Activated CD4-positive, alpha-beta T cell treated with anti-CD3 and anti-CD28 coated beads for 48 hours (primary cell): ENCODE results near the gene OR2H1.

Experiments used
- DNase-seq: peaks from one replicate; pipeline ENCODE4 v3.0.0-alpha.2; 2020

OR2H1 gene

GRCh38 chr6:29486577-29486976 is 29.6 kb downstream of the OR2H1 start:
- no peak for DNase-seq

DNA sequence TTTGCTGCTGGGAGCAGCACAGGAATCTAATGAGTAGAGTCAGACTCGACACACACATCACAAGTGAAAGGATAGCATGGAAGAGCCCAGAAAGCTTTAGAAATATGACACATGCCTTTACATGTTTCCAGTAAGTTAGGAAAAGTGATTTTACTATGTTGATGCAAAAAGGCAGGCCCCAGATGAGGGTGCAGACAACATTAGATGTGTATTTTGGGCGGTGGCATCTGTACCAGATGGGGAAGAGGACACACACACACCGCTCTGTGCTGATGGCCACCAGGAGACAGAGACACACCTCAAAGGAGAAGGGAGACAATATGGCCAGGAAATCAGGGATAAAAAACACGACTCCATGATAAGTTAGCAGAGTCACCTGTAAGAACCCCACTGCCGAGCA is 30.2 kb downstream of the OR2H1 start:
- no peak for DNase-seq

GRCh38 chr6:29487660-29488059 is 30.7 kb downstream of the OR2H1 start, which contains the start of gene MAS1L:
Gene MAS1L, minus strand, starts transcription at chr6:29487956. Its CDS starts 54 bp downstream, at chr6:29487902.
- no peak for DNase-seq

- DNase-seq: no peak
These were observed 31.9 kb downstream of the OR2H1 start for GRCh38 chr6:29488874-29489273.

DNA sequence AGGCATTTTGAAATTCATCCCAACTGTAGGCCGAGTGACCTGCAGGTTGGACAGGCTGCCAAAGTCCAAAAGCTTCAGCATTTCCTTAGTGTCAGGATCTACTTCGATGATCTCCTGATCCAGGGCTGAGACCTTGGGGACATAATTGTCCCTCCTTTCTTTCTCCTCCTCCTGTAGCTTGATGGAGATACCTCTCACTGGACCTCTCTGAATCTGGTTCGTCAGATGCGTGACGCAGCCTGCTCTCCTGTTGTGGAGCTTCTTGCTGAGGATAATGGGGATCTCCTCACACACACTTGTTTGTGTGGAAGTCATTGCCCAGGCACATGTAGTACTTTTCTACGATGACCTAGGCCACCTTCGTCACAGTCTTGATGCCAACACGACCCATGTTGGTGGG is 32.3 kb downstream of the OR2H1 start:
- peak; percentile 12 for DNase-seq

GRCh38 chr6:29490055-29490454 is 33.1 kb downstream of the OR2H1 start:
- DNase-seq: no peak

GRCh38 chr6:29490552-29490951 is 33.6 kb downstream of the OR2H1 start:
- no peak for DNase-seq

DNA sequence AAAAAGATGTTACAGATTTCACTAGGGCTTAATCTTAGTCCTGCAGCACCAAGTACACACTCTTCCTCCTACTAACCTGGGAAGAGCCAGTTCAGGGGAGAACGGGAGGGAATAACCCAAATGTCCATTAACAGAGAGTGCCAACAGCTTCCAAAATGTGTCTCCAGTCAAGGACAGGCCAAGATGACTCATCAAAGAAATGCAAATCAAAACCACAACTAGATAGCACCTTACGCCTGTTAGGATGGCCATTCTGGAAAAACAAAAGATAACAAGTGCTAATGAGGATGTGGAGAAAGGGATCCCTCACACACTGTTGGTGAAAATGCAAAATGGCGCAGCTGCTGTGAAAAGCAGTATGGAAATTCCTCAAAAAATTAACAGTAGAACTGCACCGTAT is 34.6 kb downstream of the OR2H1 start:
- no peak for DNase-seq

GRCh38 chr6:29493261-29493660 is 36.3 kb downstream of the OR2H1 start:
- DNase-seq: no peak

DNA sequence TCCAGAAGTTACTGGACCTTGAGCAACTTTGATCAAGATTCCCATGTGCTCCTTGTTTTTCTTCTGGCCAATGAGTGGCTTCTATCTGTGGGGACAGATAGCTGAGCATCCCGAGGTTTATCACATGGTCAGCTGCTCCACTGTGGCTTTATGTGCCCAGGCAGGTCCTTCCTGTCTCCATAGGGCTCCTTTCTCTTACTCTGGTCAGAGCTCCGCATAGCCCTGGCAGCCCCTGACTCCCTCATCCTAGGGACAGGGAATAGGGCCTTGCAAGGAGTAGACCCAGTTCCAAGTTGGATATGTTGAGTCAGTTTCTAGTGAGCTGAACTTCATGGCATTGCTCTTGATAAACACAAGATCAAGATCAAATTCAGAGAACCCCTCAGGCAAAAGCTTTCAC is 37.2 kb downstream of the OR2H1 start:
- DNase-seq: no peak

DNA sequence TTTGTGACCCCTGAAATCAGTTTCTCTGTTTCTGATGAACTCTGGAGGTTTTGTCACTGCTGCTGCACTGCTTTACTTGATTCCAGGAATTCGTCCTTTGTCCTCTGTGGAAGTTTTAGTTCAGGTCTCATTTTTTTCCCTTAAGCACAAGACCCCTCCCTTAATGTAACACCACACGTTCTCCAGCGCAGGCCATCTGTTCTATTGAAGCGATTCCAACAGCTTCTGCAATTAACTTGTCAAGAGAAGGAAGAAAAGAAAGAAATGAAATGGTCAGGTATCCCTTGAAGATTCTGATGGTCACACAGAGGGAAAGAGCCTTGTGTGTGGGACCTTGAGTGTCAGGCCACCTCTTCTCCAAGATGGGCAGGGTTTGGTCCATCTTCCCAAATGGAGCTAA is 38.6 kb downstream of the OR2H1 start:
- no peak for DNase-seq

- DNase-seq: no peak
These were observed 40.0 kb downstream of the OR2H1 start for GRCh38 chr6:29496961-29497360.

DNA sequence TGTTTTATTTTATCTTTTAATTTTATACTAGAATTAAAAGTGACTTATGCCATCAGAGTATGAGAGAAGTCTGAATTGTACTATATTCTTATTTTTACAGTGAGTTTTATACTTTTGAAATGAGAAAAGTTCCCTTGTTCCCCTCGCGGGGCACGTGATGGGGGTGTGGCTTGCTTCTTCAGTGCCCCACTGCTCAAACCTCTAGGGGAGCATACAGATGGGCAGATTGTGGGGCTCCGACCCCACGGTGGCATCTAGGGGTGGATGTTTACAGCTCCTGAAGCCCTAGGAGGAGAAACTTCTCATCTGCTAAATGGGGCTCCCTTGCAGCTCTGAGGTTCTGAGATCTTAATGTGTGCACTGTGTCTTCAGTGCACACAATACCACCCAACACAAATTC is 42.7 kb downstream of the OR2H1 start:
- DNase-seq: no peak

DNA sequence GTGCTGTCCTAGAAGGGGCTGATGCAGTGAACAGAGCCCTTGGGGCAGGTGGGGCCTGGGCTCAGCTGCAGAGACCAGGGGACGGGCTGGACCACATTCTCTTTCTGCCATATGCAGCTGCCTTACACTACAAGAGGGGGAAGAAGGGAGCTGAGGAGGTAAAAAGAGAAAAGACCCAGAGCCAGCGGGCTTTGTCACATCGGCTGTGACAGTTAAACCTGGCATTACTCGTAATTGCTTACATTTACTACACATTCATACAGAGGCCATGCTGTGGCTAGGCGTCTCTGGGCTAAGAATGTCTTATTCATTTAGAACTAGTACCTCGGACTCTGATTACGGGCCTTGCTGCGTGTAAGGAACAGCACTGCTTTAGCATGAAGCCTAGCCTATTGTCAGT is 43.6 kb downstream of the OR2H1 start:
- no peak for DNase-seq

DNA sequence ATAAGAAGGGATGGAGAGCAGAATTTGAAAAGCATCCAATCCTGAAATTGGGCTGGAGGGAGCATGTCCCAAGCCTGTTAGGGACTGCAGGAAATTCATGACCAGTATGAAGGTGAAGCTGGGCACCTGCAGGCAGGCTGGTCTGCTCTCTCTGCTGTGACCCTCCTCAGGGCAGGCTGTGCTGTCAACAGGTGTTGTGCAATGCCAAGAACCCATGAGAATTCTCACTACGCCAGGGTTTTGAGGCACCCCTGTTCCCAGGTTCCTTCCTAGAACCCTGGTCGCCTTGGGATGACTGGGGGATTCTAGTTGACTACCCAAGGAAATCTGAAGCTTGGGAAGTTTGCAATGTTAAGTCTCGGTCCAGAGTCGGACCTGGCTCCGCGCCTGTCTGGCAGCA is 44.2 kb downstream of the OR2H1 start:
- DNase-seq: no peak

DNA sequence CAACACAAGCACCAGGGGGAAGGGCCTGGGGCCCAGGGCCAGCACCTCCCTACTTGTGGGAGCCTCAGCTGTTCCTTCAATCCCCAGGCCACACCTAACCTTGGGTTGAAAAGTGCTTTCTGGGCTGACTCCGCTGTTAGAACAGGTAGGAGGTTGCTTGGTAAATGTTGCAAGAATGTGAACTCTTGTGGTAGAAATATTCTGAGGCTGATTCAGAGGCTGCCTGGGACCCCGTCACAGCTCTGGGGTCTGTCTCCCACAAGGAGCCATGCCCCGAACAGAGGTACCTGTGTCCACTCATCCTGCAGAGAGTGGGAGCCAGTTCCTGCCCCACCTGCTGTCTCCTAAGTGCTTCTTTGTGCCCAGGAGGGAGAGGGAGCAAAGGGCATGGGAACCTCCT is 45.2 kb downstream of the OR2H1 start:
- DNase-seq: no peak

DNA sequence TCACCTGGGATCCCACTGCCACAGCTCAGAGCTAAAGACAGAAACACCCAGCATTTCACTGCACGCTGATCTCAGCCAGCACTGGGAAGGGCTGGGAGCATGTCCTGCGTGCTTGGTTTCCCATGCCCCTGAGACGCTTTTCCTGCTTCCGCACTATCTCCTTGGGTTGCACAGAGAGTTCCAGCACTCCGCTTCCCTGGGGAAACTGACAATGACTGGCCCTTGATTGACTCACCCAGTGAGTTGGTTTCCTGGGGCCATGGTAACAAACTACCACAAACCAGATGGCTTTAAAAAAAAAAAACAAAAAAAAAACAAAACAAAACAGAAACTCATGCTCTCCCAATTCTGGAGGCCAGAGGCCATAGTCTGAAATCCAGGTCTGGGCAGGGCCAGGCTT is 45.6 kb downstream of the OR2H1 start:
- DNase-seq: no peak

- DNase-seq: no peak
These were observed 48.0 kb downstream of the OR2H1 start for GRCh38 chr6:29504961-29505360.

DNA sequence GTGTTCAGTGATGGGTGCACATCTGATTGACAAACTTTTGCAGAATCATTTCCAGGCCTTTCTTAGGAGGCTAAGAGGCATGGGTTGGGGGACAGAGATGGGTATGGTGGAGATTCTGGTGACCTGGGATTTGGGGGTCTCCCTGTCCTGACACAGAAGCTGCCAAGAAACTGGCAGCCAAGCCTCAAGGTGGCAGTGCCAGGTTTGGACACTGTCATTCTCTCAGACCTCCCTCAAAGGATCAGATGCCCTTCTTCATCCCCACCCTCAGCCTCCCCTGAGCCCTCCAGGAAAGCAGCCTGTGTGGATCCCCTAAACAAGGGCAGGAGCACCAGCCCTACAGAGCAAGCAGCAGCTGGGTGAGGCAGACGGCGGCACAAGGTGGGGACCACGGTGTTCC is 48.9 kb downstream of the OR2H1 start:
- DNase-seq: no peak

DNA sequence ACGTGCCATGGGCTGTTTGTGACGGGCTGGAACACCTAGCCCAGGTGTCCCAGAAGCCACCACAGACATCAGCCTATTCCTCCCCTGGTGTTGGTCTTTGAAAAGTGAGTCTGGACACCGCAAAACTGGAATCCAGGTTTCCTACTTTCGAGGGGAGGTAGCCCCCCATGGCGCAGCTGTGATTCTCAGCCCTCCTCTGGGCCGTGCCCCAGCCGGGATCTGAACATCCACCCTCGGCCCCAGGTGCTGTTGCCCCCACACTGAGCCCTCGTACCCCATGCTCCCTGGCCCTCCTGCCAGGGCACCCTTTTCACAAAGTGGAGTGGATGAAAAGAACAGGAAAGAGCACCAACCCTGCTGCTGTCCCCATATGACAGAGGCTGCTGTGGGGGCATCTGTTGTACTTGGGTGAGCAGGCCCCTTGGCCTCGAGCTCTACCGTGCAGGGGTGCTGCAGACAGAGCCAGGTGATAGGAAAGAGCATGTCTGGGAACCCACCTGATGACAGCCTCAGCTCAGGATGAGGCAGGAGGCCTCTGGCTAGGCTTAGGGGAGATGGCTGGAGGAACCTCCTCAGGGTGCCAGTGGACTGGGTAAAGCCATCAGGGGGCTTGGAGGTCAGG is 49.6 kb downstream of the OR2H1 start:
- no peak for DNase-seq

DNA sequence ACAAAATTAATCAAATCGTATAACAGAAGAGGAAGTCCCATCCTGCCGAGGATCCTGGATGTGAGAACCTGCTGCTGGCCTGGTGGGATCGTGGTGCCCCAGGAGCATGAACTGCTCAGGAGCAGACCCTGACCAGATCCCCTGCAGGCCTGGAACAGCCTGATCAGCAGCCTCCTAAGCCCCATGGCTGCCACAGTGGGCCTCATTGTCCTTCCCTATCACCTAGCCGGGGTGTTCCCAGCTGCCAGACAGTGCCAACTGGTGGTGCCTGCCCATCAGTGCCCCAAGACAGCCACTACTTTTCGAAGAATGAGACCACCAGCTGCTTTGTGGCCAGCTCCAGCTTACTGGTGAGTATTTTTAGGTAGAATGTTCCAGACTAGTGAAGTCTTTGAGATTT is 50.4 kb downstream of the OR2H1 start:
- no peak for DNase-seq

DNA sequence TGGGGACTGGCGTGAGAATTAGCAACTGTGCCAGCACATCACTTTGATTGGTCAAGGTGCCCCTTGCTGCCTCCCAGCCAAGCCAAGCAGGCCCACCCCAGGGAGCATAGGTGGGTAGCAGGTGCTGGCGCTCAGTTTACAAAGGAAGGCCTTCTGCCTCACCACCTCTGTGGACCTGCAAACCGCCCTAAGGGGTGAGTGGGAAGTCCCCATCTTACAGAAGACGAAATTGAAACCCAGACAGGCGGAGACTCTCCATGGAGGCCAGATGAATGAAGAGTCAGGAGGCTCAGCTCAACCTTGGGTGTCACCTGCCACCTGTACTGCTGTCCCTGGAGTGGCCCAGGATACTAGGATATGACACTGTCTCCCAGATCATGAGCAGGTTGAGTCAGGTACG is 52.3 kb downstream of the OR2H1 start:
- DNase-seq: no peak

DNA sequence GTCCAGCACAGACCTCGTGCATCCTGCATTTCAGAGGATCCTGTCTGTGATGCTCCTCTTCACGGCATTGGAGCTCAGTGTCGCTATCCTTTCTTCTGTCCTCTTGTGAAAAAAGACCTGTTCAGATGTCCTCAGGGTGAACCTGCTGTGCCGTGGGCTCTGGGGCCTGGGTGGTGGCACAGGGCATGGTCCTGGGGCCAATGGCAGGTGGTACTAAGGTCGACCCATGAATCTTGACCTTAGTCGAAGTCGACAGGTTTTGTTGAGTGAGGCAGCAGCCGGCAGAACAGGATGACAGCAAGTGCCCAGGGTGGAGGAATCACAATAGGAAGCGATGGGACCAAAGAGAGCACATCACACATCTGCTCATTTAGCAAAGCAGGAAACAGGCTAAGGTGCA is 52.8 kb downstream of the OR2H1 start:
- DNase-seq: no peak

GRCh38 chr6:29510202-29510601 is 53.2 kb downstream of the OR2H1 start:
- no peak for DNase-seq

DNA sequence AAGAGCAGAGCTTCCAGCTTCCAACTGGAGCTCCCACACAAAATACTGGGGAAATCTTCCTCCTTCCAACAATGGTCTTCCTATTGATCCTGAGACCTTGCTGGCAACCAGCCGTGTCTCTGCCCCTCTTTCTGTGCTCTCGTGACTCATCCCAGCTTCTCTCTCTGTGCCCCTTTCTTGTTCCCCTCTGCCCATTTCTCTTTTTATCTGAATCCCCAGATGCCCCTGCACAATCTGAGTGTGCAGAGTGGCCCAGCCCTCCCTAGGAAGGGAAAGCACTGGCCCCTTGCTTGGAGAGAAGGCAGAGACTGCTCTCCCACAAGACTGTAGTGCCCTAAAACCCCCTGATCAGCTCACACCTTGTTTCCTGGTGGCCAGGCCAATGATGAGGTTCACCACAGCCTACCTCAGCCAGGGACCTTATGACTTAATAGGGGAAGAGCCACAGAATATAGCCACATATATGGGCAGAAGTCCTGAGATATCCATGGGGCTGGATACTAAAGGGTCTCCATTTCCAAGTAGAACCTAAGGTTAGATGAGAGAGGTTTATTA is 53.9 kb downstream of the OR2H1 start:
- DNase-seq: no peak
